Stomach (tissue), 4 donors: ENCODE results near the gene SP4.

Source experiments
- EP300 ChIP-seq: sonication (generic); formaldehyde crosslinking; IDR thresholded peaks from one replicate; pipeline ENCODE4 v1.6.1; 2017; ENCODE audit warnings: antibody characterized with exemption
- POLR2AphosphoS5 ChIP-seq, 3 donors: sonication (generic); formaldehyde crosslinking; IDR thresholded peaks; one replicate each; pipeline ENCODE4 v1.6.1; 2016; ENCODE audit warnings: antibody characterized with exemption in 3 of 3
- TF ChIP-seq, protein P1 (sequence below), 7 experiments: fragments of 450-650 bp in 4 of 7; fragments of 200-600 bp in 3 of 7; sonication (generic) in 3 of 7; IDR thresholded peaks; one replicate each; pipeline ENCODE4 v1.5.1; 2016 to 2019; ENCODE audit warnings: antibody characterized with exemption in 7 of 7, control low read depth in 2 of 7, mild to moderate bottlenecking in 1 of 7

DNA sequence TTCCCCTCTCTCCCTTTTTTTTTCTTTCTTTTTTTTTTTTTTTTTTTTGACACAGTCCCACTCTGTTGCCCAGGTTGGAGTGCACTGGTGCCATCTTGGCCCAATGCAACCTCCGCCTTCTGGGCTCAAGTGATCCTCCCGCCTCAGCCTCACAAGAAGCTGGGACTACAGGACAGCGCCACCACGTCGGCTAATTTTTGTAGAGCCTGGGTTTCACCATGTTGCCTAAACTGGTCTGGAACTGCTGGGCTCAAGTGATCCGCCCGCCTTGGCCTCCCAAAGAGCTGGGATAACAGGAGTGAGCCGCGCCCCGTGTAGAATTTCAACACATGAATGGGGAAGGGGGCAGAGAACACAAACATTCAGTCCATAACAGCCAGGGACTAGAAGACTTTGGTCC lies 2.6 kb upstream of the SP4 start:
- TF ChIP-seq EP300 = no peak
- TF ChIP-seq, protein P1, sequence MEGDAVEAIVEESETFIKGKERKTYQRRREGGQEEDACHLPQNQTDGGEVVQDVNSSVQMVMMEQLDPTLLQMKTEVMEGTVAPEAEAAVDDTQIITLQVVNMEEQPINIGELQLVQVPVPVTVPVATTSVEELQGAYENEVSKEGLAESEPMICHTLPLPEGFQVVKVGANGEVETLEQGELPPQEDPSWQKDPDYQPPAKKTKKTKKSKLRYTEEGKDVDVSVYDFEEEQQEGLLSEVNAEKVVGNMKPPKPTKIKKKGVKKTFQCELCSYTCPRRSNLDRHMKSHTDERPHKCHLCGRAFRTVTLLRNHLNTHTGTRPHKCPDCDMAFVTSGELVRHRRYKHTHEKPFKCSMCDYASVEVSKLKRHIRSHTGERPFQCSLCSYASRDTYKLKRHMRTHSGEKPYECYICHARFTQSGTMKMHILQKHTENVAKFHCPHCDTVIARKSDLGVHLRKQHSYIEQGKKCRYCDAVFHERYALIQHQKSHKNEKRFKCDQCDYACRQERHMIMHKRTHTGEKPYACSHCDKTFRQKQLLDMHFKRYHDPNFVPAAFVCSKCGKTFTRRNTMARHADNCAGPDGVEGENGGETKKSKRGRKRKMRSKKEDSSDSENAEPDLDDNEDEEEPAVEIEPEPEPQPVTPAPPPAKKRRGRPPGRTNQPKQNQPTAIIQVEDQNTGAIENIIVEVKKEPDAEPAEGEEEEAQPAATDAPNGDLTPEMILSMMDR (IDR thresholded peaks at IDR 0.05) = no peak
- no peak for TF ChIP-seq POLR2AphosphoS5 (IDR thresholded peaks at IDR 0.05)
